ELR (cell line): ENCODE data around the gene RYK.
A peak's percentile ranks its signal among the peaks of the same experiment; 100 is the strongest.
"Not testable (repeated sequence)": the region's sequence is repeated elsewhere in the genome, so short reads cannot be mapped to it uniquely, and the experiment has no call there.

Experiments
- DNase-seq: peaks from one replicate; pipeline ENCODE4 v3.0.0-alpha.2; 2015; ENCODE audit warnings: low read depth

The RYK gene

DNA sequence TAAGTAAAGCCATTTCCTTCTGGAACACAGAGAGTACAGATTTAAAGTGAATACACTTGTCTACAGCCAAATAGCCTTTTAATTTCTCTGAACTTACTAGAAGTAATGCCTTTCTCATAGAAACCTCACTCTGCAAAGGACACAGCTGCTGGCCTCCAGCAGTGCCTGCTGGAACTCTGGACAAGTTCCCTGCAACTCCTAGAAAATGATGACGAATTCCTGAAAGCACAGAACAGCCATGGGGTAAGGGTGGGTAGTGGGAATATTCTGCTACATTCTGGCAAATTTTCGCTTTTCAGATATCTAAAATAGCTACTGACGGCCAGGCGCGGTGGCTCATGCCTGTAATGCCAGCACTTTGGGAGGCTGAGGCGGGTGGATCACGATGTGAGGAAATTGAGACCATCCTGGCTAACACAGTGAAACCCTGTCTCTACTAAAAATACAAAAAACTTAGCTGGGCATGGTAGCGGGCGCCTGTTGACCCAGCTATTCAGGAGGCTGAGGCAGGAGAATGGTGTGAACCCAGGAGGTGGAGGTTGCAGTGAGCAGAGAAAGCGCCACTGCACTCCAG lies 34.4 kb downstream of the RYK start:
- DNase-seq: no peak

DNA sequence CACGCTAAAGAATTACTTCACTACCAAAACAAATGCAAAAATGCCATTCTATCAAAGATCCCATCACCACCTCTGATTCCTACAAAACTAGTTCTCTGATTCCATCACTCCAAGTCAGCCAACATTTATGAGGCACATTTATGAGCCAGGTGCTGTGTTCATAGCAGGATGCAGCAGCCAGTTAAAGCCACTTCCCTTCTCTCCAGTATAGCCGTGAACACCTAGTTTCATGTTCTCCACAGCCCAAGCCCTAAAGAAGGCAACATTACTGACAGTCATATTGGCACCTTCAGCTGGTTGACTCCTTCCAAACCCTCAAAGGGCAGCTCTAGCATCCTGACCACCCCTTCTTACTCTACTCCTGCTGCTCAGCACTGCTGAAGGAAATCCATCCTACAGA lies 36.4 kb downstream of the RYK start:
- DNase-seq: no peak

DNA sequence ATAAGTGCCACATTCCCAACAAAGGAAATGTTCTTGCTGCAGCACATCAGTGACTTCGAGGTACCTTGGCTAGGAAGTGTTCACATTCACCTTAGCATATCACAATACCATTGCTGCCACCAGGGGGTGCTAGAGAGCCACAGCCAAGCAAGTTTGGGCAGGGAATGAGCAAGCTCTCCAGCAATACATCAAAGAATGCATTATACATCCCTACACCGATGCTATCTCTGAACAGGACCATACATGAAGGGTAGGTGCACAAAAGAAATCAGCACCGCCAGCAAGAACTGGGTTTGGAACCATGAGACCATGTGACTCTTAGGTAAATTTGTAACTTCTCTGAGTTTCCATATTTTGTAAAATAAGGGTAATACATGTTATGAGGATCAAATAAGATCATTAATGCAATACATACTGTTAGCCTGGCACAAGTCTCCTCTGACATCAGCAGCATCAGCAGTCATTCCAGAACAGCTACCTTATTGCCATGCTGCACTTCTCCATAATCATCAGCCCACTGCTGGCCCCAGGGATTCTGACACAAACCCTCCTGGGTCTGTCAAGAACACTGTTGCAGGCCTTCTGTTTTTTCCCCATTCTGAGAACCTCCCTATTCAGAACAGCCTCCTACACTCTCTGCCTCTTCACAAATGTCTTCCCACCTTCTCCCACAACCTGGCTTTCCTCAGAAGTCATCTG lies 37.5 kb downstream of the RYK start:
- DNase-seq: peak; percentile 83

DNA sequence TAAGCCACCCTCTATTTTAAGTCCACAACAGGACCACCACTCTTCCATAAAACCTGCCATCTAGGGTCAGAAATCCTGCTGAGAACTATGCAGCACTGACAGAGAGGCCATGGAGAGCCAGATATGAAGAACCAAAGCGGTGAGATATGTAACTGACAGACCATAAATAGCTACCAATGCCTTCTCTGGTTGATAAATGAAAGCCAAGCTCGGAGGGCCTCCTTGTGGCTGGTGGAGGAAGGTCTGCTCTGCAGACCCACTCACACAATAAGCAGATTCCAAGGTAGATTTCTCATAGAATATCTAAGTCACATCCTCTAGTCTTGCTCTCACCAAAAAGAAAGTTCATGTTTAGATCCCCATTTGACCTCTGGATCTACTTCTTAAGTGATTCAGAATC lies 38.9 kb downstream of the RYK start:
- peak; percentile 71 for DNase-seq

DNA sequence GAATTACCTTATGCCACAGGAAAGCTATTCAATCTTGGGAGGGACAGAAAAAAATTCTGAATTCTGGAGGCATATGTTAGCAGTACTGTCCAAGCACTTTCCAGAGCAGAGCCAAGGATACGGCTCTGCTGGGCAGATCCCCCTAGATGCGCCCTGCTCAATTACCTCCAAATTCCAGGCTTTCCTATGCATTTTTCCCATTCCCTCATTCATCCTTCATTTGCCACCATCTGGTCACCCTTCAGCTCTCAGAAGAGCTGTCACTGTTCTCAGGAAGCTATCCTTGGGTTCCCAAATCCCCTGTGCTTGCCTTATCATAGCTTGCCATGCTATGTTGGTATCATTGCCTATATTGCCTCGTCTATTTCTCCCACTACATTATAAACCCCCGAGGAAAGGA lies 45.2 kb downstream of the RYK start:
- no peak for DNase-seq

DNA sequence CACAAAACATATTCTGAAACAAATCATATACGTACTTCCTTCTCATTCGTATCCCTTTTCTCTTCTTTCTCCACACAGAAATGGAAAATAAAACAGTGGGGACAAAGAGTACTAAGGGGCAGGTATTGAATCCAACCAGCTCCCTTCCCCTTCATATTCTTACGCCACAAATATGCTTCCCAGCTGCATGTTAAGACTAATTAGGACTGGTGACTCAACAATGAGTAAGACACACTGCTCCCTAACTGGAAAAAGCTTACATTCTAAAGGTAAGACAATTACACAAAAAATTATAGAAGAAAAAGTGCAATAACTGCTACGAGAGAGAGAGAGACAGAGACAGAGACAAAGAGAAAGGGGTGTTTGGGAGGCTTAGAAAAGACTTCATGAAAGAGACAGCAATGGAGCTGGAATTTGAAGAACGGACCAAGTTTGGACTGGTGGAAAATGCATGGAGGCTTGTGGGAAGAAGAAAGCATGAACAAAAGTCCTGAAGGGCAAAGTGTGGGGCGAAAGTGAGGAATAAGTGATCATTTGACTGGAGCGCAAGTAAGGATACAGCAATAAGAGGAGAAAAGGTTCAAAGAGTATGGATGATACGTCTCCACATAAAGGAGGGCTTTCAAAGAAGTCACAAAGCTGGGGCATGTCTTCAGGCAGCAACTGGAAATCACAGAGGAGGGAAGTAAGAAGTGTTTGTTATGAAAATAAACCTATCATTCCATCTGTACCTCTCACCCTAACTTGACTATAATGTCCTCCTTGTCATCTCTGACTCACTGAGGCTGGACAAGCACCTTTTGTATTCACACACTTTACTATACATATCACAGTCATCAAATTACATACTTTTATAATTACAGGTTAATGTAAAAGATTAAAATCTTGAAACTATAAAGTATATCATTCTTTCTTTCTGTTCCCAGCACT lies 49.2 kb downstream of the RYK start:
- peak; percentile 94 for DNase-seq

DNA sequence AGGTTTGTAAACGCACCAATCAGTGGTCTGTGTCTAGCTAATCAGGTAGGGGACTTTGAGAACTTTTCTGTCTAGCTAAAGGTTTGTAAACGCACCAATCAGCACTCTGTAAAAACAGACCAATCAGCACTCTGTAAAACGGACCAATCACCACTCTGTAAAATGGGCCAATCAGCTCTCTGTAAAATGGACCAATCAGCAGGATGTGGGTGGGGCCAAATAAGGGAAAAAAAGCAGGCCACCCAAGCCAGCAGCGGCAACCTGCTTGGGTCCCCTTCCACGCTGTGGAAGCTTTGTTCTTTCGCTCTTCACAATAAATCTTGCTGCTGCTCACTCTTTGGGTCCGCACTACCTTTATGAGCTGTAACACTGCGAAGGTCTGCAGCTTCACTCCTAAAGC lies 50.8 kb downstream of the RYK start:
- DNase-seq: not testable (repeated sequence)

DNA sequence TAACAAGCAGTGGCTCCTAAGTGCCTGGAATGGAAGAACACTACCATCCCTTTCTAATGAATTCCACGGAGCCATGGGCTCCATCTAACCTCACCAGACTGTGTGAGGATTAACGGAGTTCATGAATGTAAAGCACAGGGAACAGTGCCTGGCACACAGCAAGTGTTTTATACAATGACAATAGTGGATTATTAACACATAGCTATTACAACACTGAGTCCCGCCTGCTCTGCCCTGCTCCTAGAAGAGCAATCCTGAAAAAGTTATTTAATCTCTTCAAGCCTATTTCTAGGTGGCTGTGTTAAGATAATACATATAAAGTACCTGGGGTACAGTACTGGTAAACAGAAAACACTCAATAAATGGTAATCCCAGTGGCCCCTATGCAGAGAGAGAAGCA lies 51.4 kb downstream of the RYK start:
- DNase-seq: no peak

DNA sequence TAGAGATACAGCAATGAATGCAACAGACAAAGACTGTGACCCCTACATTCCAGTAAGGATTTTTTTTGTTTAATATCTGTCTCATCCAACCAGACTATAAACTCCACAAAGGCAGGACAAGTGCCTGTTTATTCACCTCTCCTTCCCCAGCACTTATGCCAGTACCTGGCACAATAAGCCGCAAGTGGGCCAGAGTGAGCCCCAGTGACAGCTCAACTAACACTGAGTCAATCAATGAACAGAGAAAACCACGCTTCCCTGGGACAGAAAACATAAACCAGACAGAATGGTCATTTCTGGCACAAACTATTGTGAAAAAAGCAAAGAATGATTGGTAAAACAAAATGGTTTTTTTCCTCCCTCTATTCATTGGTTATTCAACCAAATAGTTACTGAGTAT lies 52.2 kb downstream of the RYK start:
- DNase-seq: no peak

DNA sequence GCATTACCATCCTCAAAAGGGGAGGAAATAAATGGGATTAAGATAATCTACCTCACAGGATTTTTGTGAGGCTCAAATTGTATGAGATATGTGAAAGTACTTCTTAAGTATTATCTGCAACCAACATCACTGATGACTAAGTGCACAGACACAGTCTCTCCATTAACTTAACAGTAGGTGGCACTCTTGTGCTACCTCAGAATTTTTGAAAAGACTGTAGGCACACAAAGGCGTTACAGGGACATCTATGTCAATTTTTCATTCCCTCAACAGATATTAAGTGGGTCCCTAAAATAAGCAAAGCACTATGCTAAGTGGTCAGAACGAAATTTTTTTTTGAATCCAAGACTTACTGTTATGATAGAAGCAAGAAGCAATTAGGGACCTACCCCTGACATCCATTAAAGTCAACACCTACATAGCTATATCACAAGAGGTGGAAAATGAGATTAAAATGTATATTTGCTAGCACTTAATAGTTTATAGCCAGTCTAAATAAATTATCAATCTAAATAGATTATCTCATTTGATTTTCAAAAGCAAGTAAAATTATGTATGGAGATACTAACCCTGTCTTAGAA lies 52.9 kb downstream of the RYK start:
- peak; percentile 80 for DNase-seq

DNA sequence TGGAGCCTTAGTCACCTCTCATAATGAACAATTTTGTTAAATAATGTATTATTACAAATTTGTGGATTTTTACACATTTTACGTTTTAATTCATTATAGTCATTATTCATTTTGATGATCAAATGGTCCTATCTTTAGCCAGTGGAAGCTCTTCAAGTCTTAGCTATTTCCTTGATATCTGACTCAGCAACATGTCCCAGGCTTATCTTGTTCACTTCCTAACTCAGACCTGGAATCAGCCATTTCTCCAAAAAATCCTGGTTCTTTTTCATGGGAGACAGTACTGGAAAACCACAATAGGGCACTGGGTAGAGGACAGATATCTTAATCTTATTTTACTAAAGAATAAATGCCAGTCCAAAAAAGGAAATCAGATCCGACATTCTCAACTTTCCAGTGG lies 56.4 kb downstream of the RYK start:
- DNase-seq: no peak

DNA sequence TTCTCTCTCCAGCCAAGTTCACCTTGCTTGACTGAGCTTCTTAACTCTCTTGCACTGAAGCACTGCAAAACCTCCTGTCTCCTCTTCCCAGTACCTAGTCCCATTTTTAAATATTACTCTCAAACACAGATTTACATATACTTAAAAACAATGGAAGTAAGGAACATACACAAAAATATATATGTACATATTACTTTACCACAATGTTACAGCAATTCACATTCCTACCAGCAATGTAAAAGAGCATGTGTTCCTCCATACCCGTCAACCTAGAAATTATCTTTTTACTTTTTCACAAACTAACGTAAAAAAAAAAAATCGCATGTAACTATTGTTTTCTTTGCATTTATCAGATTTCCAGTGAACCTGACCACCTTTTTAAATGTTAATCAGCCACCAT lies 60.4 kb downstream of the RYK start:
- no peak for DNase-seq

DNA sequence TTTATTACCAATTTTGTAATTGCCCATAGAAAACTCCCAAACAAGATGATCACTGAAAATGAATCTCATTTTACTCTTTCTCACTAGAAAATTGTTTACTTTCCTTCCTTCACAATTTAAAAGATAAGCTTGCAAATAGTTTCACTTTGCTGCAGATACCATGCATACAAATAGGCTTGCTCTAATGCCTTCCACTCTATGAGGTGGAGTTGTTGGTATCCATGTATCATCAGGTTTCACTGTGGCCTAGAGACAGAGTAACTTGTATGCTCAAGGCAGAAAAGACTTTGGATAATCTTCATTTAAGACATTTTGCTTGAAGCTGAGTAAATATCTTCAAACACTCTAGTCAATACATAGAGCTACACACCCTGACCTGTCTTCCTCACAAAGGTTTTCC lies 60.8 kb downstream of the RYK start:
- no peak for DNase-seq

DNA sequence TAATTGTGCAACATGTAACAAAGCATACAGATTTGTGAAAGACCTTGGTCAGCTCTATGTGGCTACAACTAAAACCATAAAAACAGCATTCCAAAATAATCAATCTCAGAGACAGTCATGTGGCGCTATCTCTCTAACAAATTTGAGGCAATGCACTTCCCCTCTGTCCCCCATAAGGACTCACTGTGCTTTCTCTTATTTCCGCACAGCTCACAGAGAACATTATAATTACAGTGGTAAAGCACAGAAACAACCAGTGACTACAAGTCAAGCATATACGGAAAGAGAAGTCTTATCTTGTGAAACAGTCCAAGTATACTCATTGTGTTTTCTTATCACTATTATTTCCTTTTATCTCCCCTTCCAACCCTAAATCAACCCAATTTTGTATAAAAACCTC lies 64.3 kb downstream of the RYK start:
- DNase-seq: no peak

DNA sequence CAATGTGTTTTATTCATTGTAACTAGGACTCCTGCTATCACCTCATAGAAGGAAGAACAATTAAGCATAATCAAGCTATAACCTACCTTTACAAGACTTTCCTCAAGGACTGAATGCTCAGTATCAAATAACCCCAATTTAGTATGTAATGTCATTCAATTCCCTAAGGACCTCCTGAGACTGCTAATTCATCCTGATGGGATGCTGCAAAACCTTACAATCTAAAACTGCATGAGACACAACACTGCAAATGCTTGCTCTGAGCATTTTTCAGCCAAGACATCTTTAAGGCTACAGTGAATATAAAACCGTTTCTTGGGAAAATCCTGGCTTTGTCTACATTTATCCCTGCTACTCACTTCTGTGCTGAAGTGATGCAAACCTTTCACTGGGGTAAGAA lies 69.9 kb downstream of the RYK start:
- no peak for DNase-seq

DNA sequence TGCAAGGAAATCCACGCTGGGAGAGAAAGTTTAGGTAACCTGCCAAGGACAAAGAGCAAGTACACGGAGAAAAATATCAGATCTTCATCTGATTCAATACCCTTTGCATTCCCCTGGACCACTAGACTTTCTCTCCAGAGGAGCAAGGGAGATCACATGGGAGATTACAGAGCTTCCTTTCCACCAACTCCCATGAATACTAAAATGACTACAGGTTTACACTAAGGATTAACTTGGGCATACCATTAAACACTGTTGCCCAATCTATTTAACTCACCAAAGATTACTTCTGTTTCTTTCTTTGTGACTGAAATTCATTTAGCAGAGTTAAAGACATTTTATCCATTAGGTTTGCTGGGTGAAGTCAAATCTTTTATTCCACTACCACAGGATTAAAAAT lies 71.2 kb downstream of the RYK start:
- DNase-seq: no peak

DNA sequence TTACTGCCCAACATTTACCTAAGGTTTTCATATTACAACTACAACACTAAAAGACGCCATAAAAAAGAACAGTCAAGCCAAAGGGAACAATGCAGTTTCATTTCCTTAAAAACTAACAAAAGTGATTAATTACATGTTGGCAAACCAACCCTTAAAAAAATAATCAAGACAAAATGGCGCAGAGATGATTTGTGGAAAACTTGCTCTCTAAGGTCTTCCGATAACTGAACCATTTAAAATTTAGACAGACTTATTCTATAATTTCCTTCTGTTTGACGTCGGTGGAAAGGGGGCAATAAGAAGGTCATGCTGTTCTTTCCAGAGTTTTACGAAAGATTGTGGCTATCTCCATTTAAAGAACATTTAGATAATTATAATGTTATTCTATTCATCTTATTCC lies 87.6 kb downstream of the RYK start:
- no peak for DNase-seq

DNA sequence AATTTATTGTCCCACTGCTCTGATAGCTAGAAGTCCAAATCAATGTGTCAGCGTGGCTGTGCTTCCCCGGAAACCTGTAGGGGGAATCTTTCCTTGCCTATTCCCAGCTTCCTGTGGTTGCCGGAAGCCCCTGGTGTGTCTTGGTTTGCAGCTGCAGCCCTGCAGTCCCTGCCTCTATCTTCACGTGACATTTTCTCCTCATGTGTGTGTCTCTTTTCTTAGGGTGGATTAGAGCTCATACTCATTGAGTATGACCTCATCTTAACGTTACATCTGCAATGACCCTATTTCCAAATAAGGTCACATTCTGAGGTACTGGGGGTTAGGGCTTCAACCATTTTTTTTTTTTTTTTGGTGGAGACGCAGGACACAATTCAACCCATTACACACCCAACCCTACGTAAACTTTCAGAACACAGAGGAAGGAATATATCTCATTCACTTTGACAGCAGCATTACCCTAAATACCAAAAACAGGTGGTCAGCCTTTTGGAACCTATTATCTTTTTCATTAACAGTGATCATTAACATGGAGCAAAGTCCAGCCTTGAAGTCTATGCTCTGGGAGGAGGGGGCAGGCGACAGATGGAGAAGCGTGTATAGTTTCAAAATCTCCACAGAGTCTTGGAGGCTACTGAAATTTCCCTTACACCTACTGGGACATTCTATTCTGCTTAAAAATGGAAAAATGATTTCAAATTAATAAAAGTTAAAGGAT lies 88.6 kb downstream of the RYK start:
- peak; percentile 9 for DNase-seq

DNA sequence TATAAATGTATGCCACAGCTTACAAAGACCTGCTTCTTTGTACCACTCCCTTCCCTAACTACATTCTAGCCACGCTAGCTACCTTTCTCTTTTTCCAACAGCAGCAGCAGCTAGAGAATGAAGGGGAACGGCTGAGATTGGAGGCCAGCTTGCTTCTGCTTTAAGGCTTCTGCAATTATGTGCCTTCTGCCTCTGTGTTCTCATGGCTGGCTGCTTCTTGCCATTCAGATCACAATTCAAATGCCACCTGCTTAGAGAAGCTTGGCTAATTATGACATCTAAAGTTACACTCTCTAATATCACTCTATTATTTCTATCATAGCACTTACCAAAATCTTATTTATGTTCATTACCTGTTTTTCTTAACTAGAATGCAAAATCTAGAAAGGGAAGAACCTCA lies 95.2 kb downstream of the RYK start:
- no peak for DNase-seq

DNA sequence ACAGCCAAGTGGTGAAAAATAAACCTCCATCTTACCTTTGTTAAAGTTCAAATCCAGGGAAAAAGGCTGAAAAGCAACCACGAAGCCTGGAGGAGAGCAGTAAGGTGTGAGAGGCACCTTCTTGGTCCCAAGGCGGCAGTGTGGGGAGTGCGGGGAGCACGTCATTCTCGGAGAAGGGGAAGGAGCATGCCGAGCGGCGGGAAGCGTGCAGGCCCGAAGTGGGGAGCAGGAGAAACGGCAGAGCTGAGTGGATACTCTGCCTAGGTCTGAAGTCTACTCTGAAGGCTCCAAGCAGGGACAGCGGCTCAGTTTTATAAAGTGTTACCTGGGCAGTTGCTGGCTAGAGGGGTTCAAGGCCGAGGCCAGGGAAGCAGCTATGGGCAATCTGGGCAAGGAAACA lies 96.9 kb downstream of the RYK start:
- no peak for DNase-seq

DNA sequence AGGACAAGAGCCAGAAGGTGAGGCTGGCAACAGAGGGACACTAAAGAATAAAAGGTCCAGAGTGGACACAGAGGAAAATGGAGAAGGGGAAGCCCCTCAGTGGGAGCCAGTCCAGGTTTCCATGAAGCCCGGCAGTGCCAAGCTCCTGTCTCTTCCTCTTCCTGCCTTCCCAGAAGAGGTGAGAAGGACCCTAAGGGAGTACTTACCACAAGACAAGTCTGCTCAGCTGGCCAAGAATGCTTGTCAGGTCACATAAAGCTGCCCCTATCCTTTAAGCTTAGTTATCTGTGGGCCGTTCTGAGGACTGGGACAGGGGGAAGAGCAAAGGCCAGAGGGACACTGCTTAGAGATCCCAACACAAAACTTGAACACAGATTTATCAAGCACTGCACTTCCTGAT lies 100.2 kb downstream of the RYK start:
- no peak for DNase-seq

DNA sequence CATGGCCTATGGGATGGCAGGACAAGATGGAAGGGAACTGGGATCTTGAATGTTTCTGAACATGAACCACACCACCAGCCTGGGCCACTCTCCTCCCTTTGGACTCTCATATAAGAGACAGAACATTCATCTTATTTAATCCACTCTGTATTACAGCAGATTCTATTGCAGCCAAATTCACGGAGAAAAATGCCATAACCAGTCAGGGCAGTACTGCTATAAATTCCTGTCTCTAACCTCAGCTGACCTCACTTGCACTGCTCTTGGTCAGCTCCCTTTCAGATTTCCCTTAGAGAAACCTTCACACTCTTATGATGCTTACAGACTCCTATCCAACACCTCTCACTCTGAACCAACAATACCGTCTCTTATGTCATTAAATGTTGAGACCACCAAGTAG lies 101.4 kb downstream of the RYK start:
- DNase-seq: no peak
